ENCODE results near the gene KCTD3.

Gene KCTD3

GRCh38 chr1:215547011-215547410 is 20.1 kb upstream of the KCTD3 start:
- no peak overlapping the region for H3K4me3 ChIP-seq (ENCODE audit: low read length)
- H4K8ac ChIP-seq (ENCODE audit: low read depth, low read length), result no peak overlapping the region
- H3K36me3 ChIP-seq (ENCODE audit: control insufficient read depth, insufficient read depth, low read length), result no peaks in the 10 kb centered on the region
- H3K27ac ChIP-seq (ENCODE audit: low read depth, low read length), result no peak overlapping the region
- H2BK15ac ChIP-seq (replicated peaks; ENCODE audit: low read depth), result no peak overlapping the region
- H3K27me3 ChIP-seq (ENCODE audit: insufficient read depth, low read length, poor library complexity), result no peaks in the 10 kb centered on the region
- H2BK5ac ChIP-seq (ENCODE audit: low read length), result no peak overlapping the region
- no peak overlapping the region for H4K5ac ChIP-seq (ENCODE audit: low read length)
- no peak overlapping the region for H2BK120ac ChIP-seq (ENCODE audit: low read depth, low read length)
- no peak overlapping the region for H3K23ac ChIP-seq (ENCODE audit: low read length)
- no peaks in the 10 kb centered on the region for H3K79me2 ChIP-seq (ENCODE audit: control insufficient read depth, insufficient read depth, low read length)
- DNase-seq, result no peak
- no peaks in the 10 kb centered on the region for H3K79me1 ChIP-seq (ENCODE audit: low read length)
- no peak overlapping the region for H3K9ac ChIP-seq (ENCODE audit: low read length)
- no peak overlapping the region for H2AK5ac ChIP-seq (ENCODE audit: low read length)
- no peak overlapping the region for H3K56ac ChIP-seq (ENCODE audit: low read length)
- no CpG with 5 or more reads among the region's 1 CpG for WGBS (ENCODE audit: extremely low coverage, insufficient coverage, low lambda C conversion rate)
- H3K4ac ChIP-seq (ENCODE audit: low read depth, low read length), result no peak overlapping the region
- H3K4me1 ChIP-seq (ENCODE audit: control insufficient read depth, low read depth, low read length), result no peaks in the 10 kb centered on the region
- H3K4me2 ChIP-seq (ENCODE audit: low read length), result no peak overlapping the region
- no peak overlapping the region for H3K18ac ChIP-seq (ENCODE audit: low read length)

- Histone ChIP-seq H3K9ac (ENCODE audit: low read length) (no peak overlapping the region), H3K4ac (ENCODE audit: low read depth, low read length) (no peak overlapping the region), H3K79me2 (ENCODE audit: control insufficient read depth, insufficient read depth, low read length) (no peaks in the 10 kb centered on the region), H4K5ac (ENCODE audit: low read length) (no peak overlapping the region), H2BK15ac (replicated peaks; ENCODE audit: low read depth) (no peak overlapping the region), H2BK5ac (ENCODE audit: low read length) (no peak overlapping the region), H3K27me3 (ENCODE audit: insufficient read depth, low read length, poor library complexity) (no peaks in the 10 kb centered on the region), H3K4me1 (ENCODE audit: control insufficient read depth, low read depth, low read length) (no peaks in the 10 kb centered on the region), H3K23ac (ENCODE audit: low read length) (no peak overlapping the region), H4K8ac (ENCODE audit: low read depth, low read length) (no peak overlapping the region), H3K18ac (ENCODE audit: low read length) (no peak overlapping the region), H3K56ac (ENCODE audit: low read length) (no peak overlapping the region), H3K27ac (ENCODE audit: low read depth, low read length) (no peak overlapping the region), H3K4me2 (ENCODE audit: low read length) (no peak overlapping the region), H3K79me1 (ENCODE audit: low read length) (no peaks in the 10 kb centered on the region), H2AK5ac (ENCODE audit: low read length) (no peak overlapping the region), H3K36me3 (ENCODE audit: control insufficient read depth, insufficient read depth, low read length) (no peaks in the 10 kb centered on the region), H2BK120ac (ENCODE audit: low read depth, low read length) (no peak overlapping the region), H3K4me3 (ENCODE audit: low read length) (no peak overlapping the region)
- no peak for DNase-seq
- no CpG with 5 or more reads among the region's 5 CpGs for WGBS (ENCODE audit: extremely low coverage, insufficient coverage, low lambda C conversion rate)
Observed at GRCh38 chr1:215551806-215552205, 15.3 kb upstream of the KCTD3 start.

GRCh38 chr1:215554865-215555264 is 12.2 kb upstream of the KCTD3 start:
- Histone ChIP-seq H3K27ac (ENCODE audit: low read depth, low read length) (no peak overlapping the region), H4K5ac (ENCODE audit: low read length) (no peak overlapping the region), H2BK15ac (replicated peaks; ENCODE audit: low read depth) (no peak overlapping the region), H3K27me3 (ENCODE audit: insufficient read depth, low read length, poor library complexity) (no peaks in the 10 kb centered on the region), H3K4me3 (ENCODE audit: low read length) (no peak overlapping the region), H3K9ac (ENCODE audit: low read length) (no peak overlapping the region), H3K36me3 (ENCODE audit: control insufficient read depth, insufficient read depth, low read length) (no peaks in the 10 kb centered on the region), H2BK120ac (ENCODE audit: low read depth, low read length) (no peak overlapping the region), H4K8ac (ENCODE audit: low read depth, low read length) (no peak overlapping the region), H3K23ac (ENCODE audit: low read length) (no peak overlapping the region), H2BK5ac (ENCODE audit: low read length) (no peak overlapping the region), H3K4ac (ENCODE audit: low read depth, low read length) (no peak overlapping the region), H3K18ac (ENCODE audit: low read length) (no peak overlapping the region), H3K56ac (ENCODE audit: low read length) (no peak overlapping the region), H3K79me1 (ENCODE audit: low read length) (no peaks in the 10 kb centered on the region), H2AK5ac (ENCODE audit: low read length) (no peak overlapping the region), H3K4me1 (ENCODE audit: control insufficient read depth, low read depth, low read length) (no peaks in the 10 kb centered on the region), H3K4me2 (ENCODE audit: low read length) (no peak overlapping the region), H3K79me2 (ENCODE audit: control insufficient read depth, insufficient read depth, low read length) (no peaks in the 10 kb centered on the region)
- no CpG with 5 or more reads among the region's 1 CpG for WGBS (ENCODE audit: extremely low coverage, insufficient coverage, low lambda C conversion rate)
- no peak for DNase-seq

- Histone ChIP-seq H2AK5ac (ENCODE audit: low read length) (no peak overlapping the region), H3K18ac (ENCODE audit: low read length) (no peak overlapping the region), H3K79me1 (ENCODE audit: low read length) (no peaks in the 10 kb centered on the region), H3K4me3 (ENCODE audit: low read length) (no peak overlapping the region), H3K79me2 (ENCODE audit: control insufficient read depth, insufficient read depth, low read length) (no peaks in the 10 kb centered on the region), H4K5ac (ENCODE audit: low read length) (no peak overlapping the region), H3K4me2 (ENCODE audit: low read length) (no peak overlapping the region), H3K56ac (ENCODE audit: low read length) (no peak overlapping the region), H3K4ac (ENCODE audit: low read depth, low read length) (no peak overlapping the region), H3K27me3 (ENCODE audit: insufficient read depth, low read length, poor library complexity) (no peaks in the 10 kb centered on the region), H2BK120ac (ENCODE audit: low read depth, low read length) (no peak overlapping the region), H3K36me3 (ENCODE audit: control insufficient read depth, insufficient read depth, low read length) (no peaks in the 10 kb centered on the region), H2BK5ac (ENCODE audit: low read length) (no peak overlapping the region), H3K27ac (ENCODE audit: low read depth, low read length) (no peak overlapping the region), H2BK15ac (replicated peaks; ENCODE audit: low read depth) (no peak overlapping the region), H3K4me1 (ENCODE audit: control insufficient read depth, low read depth, low read length) (no peaks in the 10 kb centered on the region), H4K8ac (ENCODE audit: low read depth, low read length) (no peak overlapping the region), H3K23ac (ENCODE audit: low read length) (no peak overlapping the region), H3K9ac (ENCODE audit: low read length) (no peak overlapping the region)
- no peak for DNase-seq
- WGBS (ENCODE audit: extremely low coverage, insufficient coverage, low lambda C conversion rate), result no CpG with 5 or more reads among the region's 1 CpG
Observed at GRCh38 chr1:215555531-215555930, 11.6 kb upstream of the KCTD3 start.

GRCh38 chr1:215556996-215557395 is 10.1 kb upstream of the KCTD3 start:
- Histone ChIP-seq H2AK5ac (ENCODE audit: low read length) (no peak overlapping the region), H3K4ac (ENCODE audit: low read depth, low read length) (no peak overlapping the region), H3K27ac (ENCODE audit: low read depth, low read length) (no peak overlapping the region), H3K79me2 (ENCODE audit: control insufficient read depth, insufficient read depth, low read length) (no peaks in the 10 kb centered on the region), H2BK5ac (ENCODE audit: low read length) (no peak overlapping the region), H3K4me3 (ENCODE audit: low read length) (no peak overlapping the region), H4K8ac (ENCODE audit: low read depth, low read length) (no peak overlapping the region), H3K23ac (ENCODE audit: low read length) (no peak overlapping the region), H3K79me1 (ENCODE audit: low read length) (no peaks in the 10 kb centered on the region), H3K27me3 (ENCODE audit: insufficient read depth, low read length, poor library complexity) (no peaks in the 10 kb centered on the region), H2BK120ac (ENCODE audit: low read depth, low read length) (no peak overlapping the region), H4K5ac (ENCODE audit: low read length) (no peak overlapping the region), H3K18ac (ENCODE audit: low read length) (no peak overlapping the region), H3K56ac (ENCODE audit: low read length) (no peak overlapping the region), H2BK15ac (replicated peaks; ENCODE audit: low read depth) (no peak overlapping the region), H3K4me2 (ENCODE audit: low read length) (no peak overlapping the region), H3K9ac (ENCODE audit: low read length) (no peak overlapping the region), H3K36me3 (ENCODE audit: control insufficient read depth, insufficient read depth, low read length) (no peaks in the 10 kb centered on the region), H3K4me1 (ENCODE audit: control insufficient read depth, low read depth, low read length) (no peaks in the 10 kb centered on the region)
- no CpG with 5 or more reads among the region's 2 CpGs for WGBS (ENCODE audit: extremely low coverage, insufficient coverage, low lambda C conversion rate)
- no peak for DNase-seq

GRCh38 chr1:215557504-215557903 is 9.6 kb upstream of the KCTD3 start:
- WGBS (ENCODE audit: extremely low coverage, insufficient coverage, low lambda C conversion rate), result no CpG with 5 or more reads among the region's 1 CpG
- Histone ChIP-seq H3K36me3 (ENCODE audit: control insufficient read depth, insufficient read depth, low read length) (no peaks in the 10 kb centered on the region), H3K56ac (ENCODE audit: low read length) (no peak overlapping the region), H3K79me1 (ENCODE audit: low read length) (no peaks in the 10 kb centered on the region), H2BK15ac (replicated peaks; ENCODE audit: low read depth) (no peak overlapping the region), H3K27ac (ENCODE audit: low read depth, low read length) (no peak overlapping the region), H2BK5ac (ENCODE audit: low read length) (no peak overlapping the region), H3K4ac (ENCODE audit: low read depth, low read length) (no peak overlapping the region), H4K5ac (ENCODE audit: low read length) (no peak overlapping the region), H4K8ac (ENCODE audit: low read depth, low read length) (no peak overlapping the region), H2AK5ac (ENCODE audit: low read length) (no peak overlapping the region), H3K4me2 (ENCODE audit: low read length) (no peak overlapping the region), H3K4me3 (ENCODE audit: low read length) (no peak overlapping the region), H3K79me2 (ENCODE audit: control insufficient read depth, insufficient read depth, low read length) (no peaks in the 10 kb centered on the region), H3K4me1 (ENCODE audit: control insufficient read depth, low read depth, low read length) (no peaks in the 10 kb centered on the region), H3K23ac (ENCODE audit: low read length) (no peak overlapping the region), H2BK120ac (ENCODE audit: low read depth, low read length) (no peak overlapping the region), H3K9ac (ENCODE audit: low read length) (no peak overlapping the region), H3K18ac (ENCODE audit: low read length) (no peak overlapping the region), H3K27me3 (ENCODE audit: insufficient read depth, low read length, poor library complexity) (no peaks in the 10 kb centered on the region)
- DNase-seq, result no peak

Data from mesendoderm (in vitro differentiated cells).